ENCODE results near the gene PIGR.

GRCh38 chr1:206898915-206899431 is 47.3 kb downstream of the PIGR start:
- TF ChIP-seq ZNF274 (IDR thresholded peaks at IDR 0.05; ENCODE audit: low read depth, low read length) (no peak), YY1 (IDR thresholded peaks at IDR 0.05; ENCODE audit: insufficient read depth, insufficient read length) (no peak)

Data from NT2/D1 (cell line).